ENCODE results near the gene PPIL6.
"Not testable (repeated sequence)": the region's sequence is repeated elsewhere in the genome, so short reads cannot be mapped to it uniquely, and the experiment has no call there.

PPIL6 gene

GRCh38 chr6:109466212-109466923, 25.9 kb upstream of the PPIL6 start:
- DNase-seq, result no peak

GRCh38 chr6:109465772-109466171, 25.3 kb upstream of the PPIL6 start:
- no peak for DNase-seq

- no peak for DNase-seq
Measured at GRCh38 chr6:109461733-109462526, 21.5 kb upstream of the PPIL6 start.

GRCh38 chr6:109461205-109461604, 20.8 kb upstream of the PPIL6 start:
- DNase-seq, result not testable (repeated sequence)

- DNase-seq, result no peak
Measured at GRCh38 chr6:109460161-109460829, 19.9 kb upstream of the PPIL6 start.

- DNase-seq, result peak; percentile 64
Measured at GRCh38 chr6:109458774-109459531, 18.5 kb upstream of the PPIL6 start.

- DNase-seq, result no peak
Measured at GRCh38 chr6:109457562-109457996, 17.2 kb upstream of the PPIL6 start.

- DNase-seq, result no peak
Measured at GRCh38 chr6:109456710-109457561, 16.5 kb upstream of the PPIL6 start.

GRCh38 chr6:109456111-109456583, 15.7 kb upstream of the PPIL6 start:
- no peak for DNase-seq

GRCh38 chr6:109455437-109456110, 15.1 kb upstream of the PPIL6 start, which contains the start of gene MICAL1:
MICAL1 (minus strand) TSS chr6:109455772; CDS start chr6:109454196, 1,576 bp downstream.
- peak; percentile 57 for DNase-seq

GRCh38 chr6:109454496-109455436, 14.3 kb upstream of the PPIL6 start:
- DNase-seq, result peak; percentile 64

GRCh38 chr6:109453594-109454495, 13.4 kb upstream of the PPIL6 start:
- no peak for DNase-seq

GRCh38 chr6:109453156-109453555, 12.7 kb upstream of the PPIL6 start:
- no peak for DNase-seq

- no peak for DNase-seq
Measured at GRCh38 chr6:109452181-109452580, 11.8 kb upstream of the PPIL6 start.

GRCh38 chr6:109451376-109451775, 10.9 kb upstream of the PPIL6 start:
- no peak for DNase-seq

GRCh38 chr6:109450801-109451200, 10.4 kb upstream of the PPIL6 start:
- no peak for DNase-seq

- DNase-seq, result no peak
Measured at GRCh38 chr6:109449795-109450673, 9.6 kb upstream of the PPIL6 start.

Measured in stimulated activated CD4-positive, alpha-beta T cell treated with anti-CD3 and anti-CD28 coated beads, Interleukin-4, amount 100 ng/mL, for 24 hours (primary cell).